Limb (tissue), 2 donors: ENCODE measurements around the gene LCE2B.

Experiments
- DNase-seq, 2 donors: peaks; one replicate each; pipeline ENCODE4 v3.0.0-alpha.2; 2016; ENCODE audit errors: extremely low spot score in 2 of 2

LCE2B gene

DNA sequence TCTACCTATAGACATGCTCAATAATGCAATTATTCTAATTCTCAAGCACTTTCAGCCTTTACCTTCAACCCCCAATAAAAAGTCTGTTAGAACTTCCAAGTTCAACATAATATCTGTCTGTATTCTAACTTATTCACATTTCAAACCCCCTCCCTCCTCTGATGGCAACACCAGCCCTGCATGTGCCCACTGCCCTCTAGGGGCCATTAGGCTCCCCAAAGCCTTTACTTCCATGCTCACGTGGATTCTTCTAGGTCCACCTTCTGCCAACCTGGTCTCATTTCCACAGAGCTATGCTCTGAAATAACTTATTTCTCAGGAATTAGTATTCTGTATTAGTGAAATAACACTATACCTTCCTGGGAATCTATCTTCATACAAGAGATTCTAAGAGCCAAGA lies 49.7 kb downstream of the LCE2B start:
- no peak for DNase-seq
